ENCODE results near the gene HNF1A. TPM values are rescaled to one million over a fixed set of nuclear protein-coding genes. Genes with fewer than 3 reads are reported as not detected.

The HNF1A gene
- total and polyA plus RNA-seq, 2 donors (not counting 1 experiment from before 2014, with no cell fraction given) = not detected

DNA sequence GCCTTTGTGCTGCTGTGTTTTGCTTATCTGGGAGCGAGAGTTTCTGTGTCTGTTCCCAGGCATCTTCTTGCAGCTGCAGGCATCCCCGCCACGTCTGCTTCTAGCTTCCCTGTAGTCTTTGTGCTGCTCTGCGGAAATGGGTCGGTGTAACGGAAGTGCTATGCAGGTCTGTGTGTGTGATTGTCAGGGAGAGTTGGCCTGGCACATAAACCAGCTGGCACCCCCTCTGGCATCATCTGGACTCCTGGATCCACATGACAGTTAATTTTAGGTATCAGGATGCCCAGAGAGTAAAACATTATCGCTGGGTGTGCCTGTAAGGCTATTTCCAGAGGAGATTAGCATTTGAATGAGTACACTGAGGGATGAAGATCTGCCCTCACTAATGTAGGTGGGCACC lies 70.1 kb downstream of the HNF1A start:
- Histone ChIP-seq H4K20me1 (ENCODE audit: control insufficient read depth, extremely low read depth, insufficient read depth, low read length) (no peaks in the 10 kb centered on the region), H3K4me3 (replicated peaks in 1 of 4; ENCODE audit: control extremely low read depth in 1 of 4, insufficient read depth in 1 of 4, low read depth in 3 of 4, low read length in 4 of 4) (no peak overlapping the region), H3K27me3 (ENCODE audit: control insufficient read depth, insufficient read depth, low read length) (peaks cover 2% of the 10 kb centered on the region), H3K79me2 (ENCODE audit: control insufficient read depth, insufficient read depth, low read length) (no peaks in the 10 kb centered on the region), H3K9me3 (ENCODE audit: control insufficient read depth, insufficient read depth, low read depth, low read length) (no peaks in the 10 kb centered on the region), H3K4me1 (ENCODE audit: control insufficient read depth, extremely low read depth, insufficient read depth, low read length) (no peaks in the 10 kb centered on the region), H3K27ac (ENCODE audit: insufficient read depth, low read length) (no peak overlapping the region), H3K9ac (ENCODE audit: insufficient read depth, low read length) (no peak overlapping the region), H3K4me2 (ENCODE audit: extremely low read depth, insufficient read depth, low read length) (no peak overlapping the region), H2AFZ (ENCODE audit: low read length) (no peak overlapping the region), H3K36me3 (ENCODE audit: control insufficient read depth, insufficient read depth, low read length) (no peaks in the 10 kb centered on the region)
- DNase-seq (ENCODE audit: low read depth in 2 of 2) = no peak
- TF ChIP-seq EZH2 (IDR thresholded peaks at IDR 0.05; ENCODE audit: low read length, missing control alignments) = no peak
- TF ChIP-seq, protein P1, sequence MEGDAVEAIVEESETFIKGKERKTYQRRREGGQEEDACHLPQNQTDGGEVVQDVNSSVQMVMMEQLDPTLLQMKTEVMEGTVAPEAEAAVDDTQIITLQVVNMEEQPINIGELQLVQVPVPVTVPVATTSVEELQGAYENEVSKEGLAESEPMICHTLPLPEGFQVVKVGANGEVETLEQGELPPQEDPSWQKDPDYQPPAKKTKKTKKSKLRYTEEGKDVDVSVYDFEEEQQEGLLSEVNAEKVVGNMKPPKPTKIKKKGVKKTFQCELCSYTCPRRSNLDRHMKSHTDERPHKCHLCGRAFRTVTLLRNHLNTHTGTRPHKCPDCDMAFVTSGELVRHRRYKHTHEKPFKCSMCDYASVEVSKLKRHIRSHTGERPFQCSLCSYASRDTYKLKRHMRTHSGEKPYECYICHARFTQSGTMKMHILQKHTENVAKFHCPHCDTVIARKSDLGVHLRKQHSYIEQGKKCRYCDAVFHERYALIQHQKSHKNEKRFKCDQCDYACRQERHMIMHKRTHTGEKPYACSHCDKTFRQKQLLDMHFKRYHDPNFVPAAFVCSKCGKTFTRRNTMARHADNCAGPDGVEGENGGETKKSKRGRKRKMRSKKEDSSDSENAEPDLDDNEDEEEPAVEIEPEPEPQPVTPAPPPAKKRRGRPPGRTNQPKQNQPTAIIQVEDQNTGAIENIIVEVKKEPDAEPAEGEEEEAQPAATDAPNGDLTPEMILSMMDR (conservative IDR thresholded peaks at IDR 0.05 in 1 of 2, IDR thresholded peaks at IDR 0.05 in 1 of 2; ENCODE audit: low read depth in 1 of 2, low read length in 2 of 2) = no peak

DNA sequence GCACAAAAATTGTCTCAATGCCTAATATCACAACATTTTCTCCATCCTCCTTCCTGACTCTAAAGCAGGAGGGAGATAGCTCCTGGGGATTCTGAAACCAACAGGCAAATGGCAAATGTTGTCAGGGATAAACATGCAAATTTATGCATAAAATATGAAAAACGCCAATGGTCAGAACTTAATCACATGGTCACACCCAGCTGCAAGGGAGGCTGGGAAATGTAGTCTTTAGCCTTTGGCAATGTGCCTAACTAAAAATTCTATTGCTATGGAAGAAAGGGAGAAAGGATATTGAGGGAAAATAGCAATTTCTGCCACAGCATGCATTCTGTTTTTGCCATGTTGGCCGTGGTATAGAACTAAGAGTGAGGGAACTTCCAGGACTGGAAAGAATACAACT lies 72.4 kb downstream of the HNF1A start:
- Histone ChIP-seq H3K27me3 (ENCODE audit: control insufficient read depth, insufficient read depth, low read length) (no peaks in the 10 kb centered on the region), H4K20me1 (ENCODE audit: control insufficient read depth, extremely low read depth, insufficient read depth, low read length) (no peaks in the 10 kb centered on the region), H3K9me3 (ENCODE audit: control insufficient read depth, insufficient read depth, low read depth, low read length) (no peaks in the 10 kb centered on the region), H3K27ac (ENCODE audit: insufficient read depth, low read length) (no peak overlapping the region), H3K4me3 (replicated peaks in 1 of 4; ENCODE audit: control extremely low read depth in 1 of 4, insufficient read depth in 1 of 4, low read depth in 3 of 4, low read length in 4 of 4) (no peak overlapping the region), H3K9ac (ENCODE audit: insufficient read depth, low read length) (no peak overlapping the region), H3K4me2 (ENCODE audit: extremely low read depth, insufficient read depth, low read length) (no peak overlapping the region), H3K79me2 (ENCODE audit: control insufficient read depth, insufficient read depth, low read length) (no peaks in the 10 kb centered on the region), H2AFZ (ENCODE audit: low read length) (no peak overlapping the region), H3K4me1 (ENCODE audit: control insufficient read depth, extremely low read depth, insufficient read depth, low read length) (no peaks in the 10 kb centered on the region), H3K36me3 (ENCODE audit: control insufficient read depth, insufficient read depth, low read length) (no peaks in the 10 kb centered on the region)
- DNase-seq (ENCODE audit: low read depth in 2 of 2) = peak in 1 of 2 donors; percentile 17
- TF ChIP-seq, protein P1 (conservative IDR thresholded peaks at IDR 0.05 in 1 of 2, IDR thresholded peaks at IDR 0.05 in 1 of 2; ENCODE audit: low read depth in 1 of 2, low read length in 2 of 2) = no peak
- TF ChIP-seq EZH2 (IDR thresholded peaks at IDR 0.05; ENCODE audit: low read length, missing control alignments) = no peak

Other genes starting within 250 kb of the HNF1A start
- gene SPPL3, start 74.2 kb upstream of the HNF1A start, total RNA-seq = 5.1 and 7.1 TPM in 2 replicates
- 41.4 and 42.6 TPM in 2 replicates for gene SPPL3, start 74.2 kb upstream of the HNF1A start, polyA plus RNA-seq
- gene C12orf43, start 37.9 kb downstream of the HNF1A start, total RNA-seq = 11.4 and 15.2 TPM in 2 replicates
- gene C12orf43, start 37.9 kb downstream of the HNF1A start, polyA plus RNA-seq = 14.7 and 18.1 TPM in 2 replicates
- gene OASL, start 60.7 kb downstream of the HNF1A start, total RNA-seq = 0.51 and 1.2 TPM in 2 replicates
- 0.07 and 0.14 TPM in 2 replicates for gene OASL, start 60.7 kb downstream of the HNF1A start, polyA plus RNA-seq
- gene P2RX7, start 154.3 kb downstream of the HNF1A start, total RNA-seq = 16.7 and 17.2 TPM in 2 replicates
- 1.9 and 2.7 TPM in 2 replicates for gene P2RX7, start 154.3 kb downstream of the HNF1A start, polyA plus RNA-seq
- gene P2RX4, start 231.6 kb downstream of the HNF1A start, total RNA-seq = 27.7 and 59.8 TPM in 2 replicates
- 27.2 and 39.0 TPM in 2 replicates for gene P2RX4, start 231.6 kb downstream of the HNF1A start, polyA plus RNA-seq

Data from fibroblast of lung (primary cell).